LNCAP (cell line): ENCODE results near the gene CORO1C.

Experiments used
- CTCF ChIP-seq: fragments of 450-650 bp; IDR thresholded peaks from 2 replicates; pipeline ENCODE4 v1.5.1; 2017; ENCODE audit warnings: mild to moderate bottlenecking

Gene CORO1C

GRCh38 chr12:108750526-108750925, 19.2 kb upstream of the CORO1C start:
- no peak for TF ChIP-seq CTCF

- TF ChIP-seq CTCF = no peak
Measured at GRCh38 chr12:108747563-108747962, 16.2 kb upstream of the CORO1C start.

GRCh38 chr12:108745641-108746040, 14.3 kb upstream of the CORO1C start:
- TF ChIP-seq CTCF = no peak

- TF ChIP-seq CTCF = no peak
Measured at GRCh38 chr12:108744021-108744897, 12.9 kb upstream of the CORO1C start.

- no peak for TF ChIP-seq CTCF
Measured at GRCh38 chr12:108738170-108738569, 6.9 kb upstream of the CORO1C start.

GRCh38 chr12:108735855-108736254, 4.5 kb upstream of the CORO1C start:
- no peak for TF ChIP-seq CTCF

GRCh38 chr12:108734200-108734906, 3.0 kb upstream of the CORO1C start:
- TF ChIP-seq CTCF = no peak
